ENCODE measurements around the gene HIF3A. TPM values are rescaled to one million over a fixed set of nuclear protein-coding genes. Genes with fewer than 3 reads are reported as not detected.

The HIF3A gene
- total RNA-seq, 2 donors from 2014 or later = 42.8 to 97.6 TPM

- intact Hi-C loops (cut with DNase I) = no loop called here
Measured at GRCh38 chr19:46324277-46324676, 27.4 kb downstream of the HIF3A start.

GRCh38 chr19:46326608-46327007 is 29.8 kb downstream of the HIF3A start:
- intact Hi-C loops (cut with DNase I) = no loop called here
- no peak for DNase-seq (ENCODE audit: low spot score)
- no peaks in the 10 kb centered on the region for H3K27me3 ChIP-seq (replicated peaks; ENCODE audit: insufficient read depth)
- H3K4me1 ChIP-seq (replicated peaks) = no peaks in the 10 kb centered on the region
- TF ChIP-seq POLR2AphosphoS5 (IDR thresholded peaks at IDR 0.05) (no peak), CTCF (IDR thresholded peaks at IDR 0.05) (no peak), POLR2A (IDR thresholded peaks at IDR 0.05) (no peak)
- H3K9me3 ChIP-seq = no peaks in the 10 kb centered on the region
- H3K27ac ChIP-seq = no peak overlapping the region
- WGBS = 97% methylated on average over 4 of the region's 4 CpGs
- no peaks in the 10 kb centered on the region for H3K36me3 ChIP-seq
- H3K4me3 ChIP-seq = no peak overlapping the region

More at GRCh38 chr19:46324277-46324676, 27.4 kb downstream of the HIF3A start:
- no peaks in the 10 kb centered on the region for H3K27me3 ChIP-seq (replicated peaks; ENCODE audit: insufficient read depth)
- WGBS = 96% methylated on average over 3 of the region's 3 CpGs
- no peak for DNase-seq (ENCODE audit: low spot score)
- H3K9me3 ChIP-seq = no peaks in the 10 kb centered on the region
- H3K4me1 ChIP-seq (replicated peaks) = no peaks in the 10 kb centered on the region
- no peaks in the 10 kb centered on the region for H3K36me3 ChIP-seq
- TF ChIP-seq POLR2A (IDR thresholded peaks at IDR 0.05) (no peak), CTCF (IDR thresholded peaks at IDR 0.05) (no peak), POLR2AphosphoS5 (IDR thresholded peaks at IDR 0.05) (no peak)
- H3K4me3 ChIP-seq = no peak overlapping the region
- H3K27ac ChIP-seq = no peak overlapping the region

GRCh38 chr19:46328079-46328478 is 31.2 kb downstream of the HIF3A start:
- Histone ChIP-seq H3K27me3 (replicated peaks; ENCODE audit: insufficient read depth) (no peaks in the 10 kb centered on the region), H3K36me3 (no peaks in the 10 kb centered on the region), H3K9me3 (no peaks in the 10 kb centered on the region), H3K4me1 (replicated peaks) (no peaks in the 10 kb centered on the region), H3K4me3 (no peak overlapping the region), H3K27ac (no peak overlapping the region)
- no peak for DNase-seq (ENCODE audit: low spot score)
- 97% methylated on average over 2 of the region's 2 CpGs for WGBS
- TF ChIP-seq POLR2A (IDR thresholded peaks at IDR 0.05) (no peak), POLR2AphosphoS5 (IDR thresholded peaks at IDR 0.05) (no peak), CTCF (IDR thresholded peaks at IDR 0.05) (no peak)
- intact Hi-C loops (cut with DNase I) = no loop called here

- H3K36me3 ChIP-seq = no peaks in the 10 kb centered on the region
- H3K4me3 ChIP-seq = no peak overlapping the region
- H3K27ac ChIP-seq = no peak overlapping the region
- H3K4me1 ChIP-seq (replicated peaks) = no peaks in the 10 kb centered on the region
- no peaks in the 10 kb centered on the region for H3K9me3 ChIP-seq
- 99% methylated on average over 2 of the region's 2 CpGs for WGBS
- DNase-seq (ENCODE audit: low spot score) = no peak
- TF ChIP-seq POLR2AphosphoS5 (IDR thresholded peaks at IDR 0.05) = no peak
- intact Hi-C loops (cut with DNase I) = no loop called here
- H3K27me3 ChIP-seq (replicated peaks; ENCODE audit: insufficient read depth) = no peaks in the 10 kb centered on the region
Measured at GRCh38 chr19:46330319-46330918, 33.6 kb downstream of the HIF3A start.

- no peak overlapping the region for H3K4me3 ChIP-seq
- H3K4me1 ChIP-seq (replicated peaks) = no peaks in the 10 kb centered on the region
- no peaks in the 10 kb centered on the region for H3K9me3 ChIP-seq
- no peaks in the 10 kb centered on the region for H3K27me3 ChIP-seq (replicated peaks; ENCODE audit: insufficient read depth)
- no peak for TF ChIP-seq POLR2AphosphoS5 (IDR thresholded peaks at IDR 0.05)
- no peak for TF ChIP-seq CTCF (IDR thresholded peaks at IDR 0.05)
- TF ChIP-seq POLR2A (IDR thresholded peaks at IDR 0.05) = no peak
- 92% methylated on average over 1 of the region's 1 CpG for WGBS
- H3K27ac ChIP-seq = no peak overlapping the region
- no peak for DNase-seq (ENCODE audit: low spot score)
- intact Hi-C loops (cut with DNase I) = no loop called here
- no peaks in the 10 kb centered on the region for H3K36me3 ChIP-seq
Measured at GRCh38 chr19:46337487-46337886, 40.6 kb downstream of the HIF3A start.
